PC-9 (cell line): ENCODE results near the gene SYT15. TPM values are rescaled to one million over a fixed set of nuclear protein-coding genes. Genes with fewer than 3 reads are reported as not detected.
"Not testable (repeated sequence)": the region's sequence is repeated elsewhere in the genome, so short reads cannot be mapped to it uniquely, and the experiment has no call there.

ENCODE experiments used
- BruUV-seq: library from RNA; stranded (reverse); fragments of 400-500 nt; replicated peaks from 2 replicates; lab custom pipeline; 2021; lab: Mats Ljungman, UMichigan
- CTCF ChIA-PET: fragments of 300-600 bp; sonication (Branson Sonifier 250); formaldehyde crosslinking; loops from one replicate; lab custom pipeline; 2022; ENCODE audit warnings: antibody characterized with exemption; lab: Charles Lee
- POLR2A ChIA-PET: fragments of 300-600 bp; sonication (Branson Sonifier 250); formaldehyde crosslinking; loops from one replicate; lab custom pipeline; 2022; ENCODE audit warnings: antibody characterized with exemption; ENCODE audit not compliant: unreplicated experiment; lab: Charles Lee
- DNase-seq, 2 experiments: peaks; one replicate each; pipeline versions ENCODE4 v3.0.0 to v3.0.0-alpha.2; 2015 to 2022; ENCODE audit warnings: mixed read lengths in 1 of 2
- H2AFZ ChIP-seq: fragments of 200-600 bp; sonication (generic); 2 replicates; pipeline ENCODE4 v1.8.1; 2017; ENCODE audit warnings: antibody characterized with exemption
- H3F3A ChIP-seq: fragments of 200-600 bp; sonication (generic); 2 replicates; pipeline ENCODE4 v1.8.1; 2017; ENCODE audit warnings: antibody characterized with exemption, mild to moderate bottlenecking, low read depth; ENCODE audit not compliant: insufficient read depth
- H3K27ac ChIP-seq: fragments of 200-600 bp; sonication (generic); 2 replicates; pipeline ENCODE4 v1.6.1; 2016; ENCODE audit warnings: mixed run types
- H3K27me3 ChIP-seq: fragments of 200-600 bp; sonication (generic); 2 replicates; pipeline ENCODE4 v1.6.1; 2016; ENCODE audit warnings: low read depth, mixed run types; ENCODE audit not compliant: insufficient read depth
- H3K36me3 ChIP-seq: fragments of 200-600 bp; sonication (generic); 2 replicates; pipeline ENCODE4 v1.6.1; 2016; ENCODE audit warnings: low read depth, mixed run types
- H3K4me1 ChIP-seq: fragments of 200-600 bp; sonication (generic); replicated peaks from 2 replicates; pipeline ENCODE4 v1.6.1; 2016; ENCODE audit warnings: mixed run types; ENCODE audit not compliant: insufficient read depth
- H3K4me2 ChIP-seq: fragments of 200-600 bp; sonication (generic); 2 replicates; pipeline ENCODE4 v1.6.1; 2017; ENCODE audit warnings: mixed run types
- H3K4me3 ChIP-seq: fragments of 200-600 bp; sonication (generic); 2 replicates; pipeline ENCODE4 v1.6.1; 2016; ENCODE audit warnings: mixed run types
- H3K79me2 ChIP-seq: fragments of 200-600 bp; sonication (generic); 2 replicates; pipeline ENCODE4 v1.6.1; 2017; ENCODE audit warnings: low read depth, mixed run types
- H3K9me2 ChIP-seq: fragments of 200-600 bp; sonication (generic); 2 replicates; pipeline ENCODE4 v1.8.1; 2017; ENCODE audit warnings: mild to moderate bottlenecking; ENCODE audit not compliant: insufficient read depth
- H3K9me3 ChIP-seq: fragments of 200-600 bp; sonication (generic); 2 replicates; pipeline ENCODE4 v1.8.1; 2016; ENCODE audit warnings: low read depth; ENCODE audit not compliant: insufficient read depth
- H4K20me1 ChIP-seq: fragments of 200-600 bp; sonication (generic); 2 replicates; pipeline ENCODE4 v1.8.1; 2017; ENCODE audit not compliant: insufficient read depth
- intact Hi-C: fragments of 100-400 bp; cut with micrococcal nuclease; formaldehyde crosslinking; loops from one replicate; pipeline ENCODE4 v1.10.0; 2022; ENCODE audit not compliant: unreplicated experiment
- total RNA-seq: library from RNA; stranded (reverse); gene quantifications from 2 replicates; pipeline ENCODE4 v1.2.3, GENCODE V29; 2021

SYT15 gene
- total RNA-seq, 1 experiment from 2014 or later: 1.9 TPM

GRCh38 chr10:46577624-46578473 lies 1.1 kb upstream of the SYT15 start:
- H3K4me2 ChIP-seq, CTCF ChIA-PET: not testable (repeated sequence)

GRCh38 chr10:46579378-46579777 lies 450 bp downstream of the SYT15 start:
- DNase-seq, intact Hi-C loops, CTCF ChIA-PET, H3K36me3 ChIP-seq, H3K9me3 ChIP-seq, BruUV-seq, H3F3A ChIP-seq, H3K4me1 ChIP-seq, H3K27ac ChIP-seq, H3K4me2 ChIP-seq, H2AFZ ChIP-seq, POLR2A ChIA-PET, H4K20me1 ChIP-seq, H3K27me3 ChIP-seq, H3K4me3 ChIP-seq, H3K79me2 ChIP-seq, H3K9me2 ChIP-seq: not testable (repeated sequence)

More at GRCh38 chr10:46577624-46578473, 1.1 kb upstream of the SYT15 start:
- H3K27me3 ChIP-seq, intact Hi-C loops, H3K36me3 ChIP-seq, H3F3A ChIP-seq, H3K9me3 ChIP-seq, H4K20me1 ChIP-seq, H3K79me2 ChIP-seq, POLR2A ChIA-PET, H3K4me3 ChIP-seq, H2AFZ ChIP-seq, BruUV-seq, DNase-seq, H3K27ac ChIP-seq, H3K4me1 ChIP-seq, H3K9me2 ChIP-seq: not testable (repeated sequence)

- H4K20me1 ChIP-seq, H2AFZ ChIP-seq, BruUV-seq, CTCF ChIA-PET, H3K4me3 ChIP-seq, H3K27me3 ChIP-seq, DNase-seq, H3F3A ChIP-seq, H3K9me3 ChIP-seq, H3K27ac ChIP-seq, H3K79me2 ChIP-seq, H3K36me3 ChIP-seq, POLR2A ChIA-PET, intact Hi-C loops, H3K4me2 ChIP-seq, H3K9me2 ChIP-seq, H3K4me1 ChIP-seq: not testable (repeated sequence)
Observed at GRCh38 chr10:46581997-46582396, 3.1 kb downstream of the SYT15 start.

GRCh38 chr10:46582568-46582967 lies 3.6 kb downstream of the SYT15 start:
- DNase-seq, intact Hi-C loops, H3K4me2 ChIP-seq, H3K9me2 ChIP-seq, H3K79me2 ChIP-seq, H2AFZ ChIP-seq, H3K27ac ChIP-seq, H3K27me3 ChIP-seq, H3F3A ChIP-seq, CTCF ChIA-PET, H3K4me1 ChIP-seq, H3K36me3 ChIP-seq, H3K9me3 ChIP-seq, BruUV-seq, POLR2A ChIA-PET, H4K20me1 ChIP-seq, H3K4me3 ChIP-seq: not testable (repeated sequence)

- H3K79me2 ChIP-seq, H3K9me3 ChIP-seq, H3K4me1 ChIP-seq, CTCF ChIA-PET, H3K4me3 ChIP-seq, H3K4me2 ChIP-seq, H3K36me3 ChIP-seq, H3K27ac ChIP-seq, H3K27me3 ChIP-seq, H4K20me1 ChIP-seq, H2AFZ ChIP-seq, H3K9me2 ChIP-seq, intact Hi-C loops, H3F3A ChIP-seq, POLR2A ChIA-PET, DNase-seq, BruUV-seq: not testable (repeated sequence)
Observed at GRCh38 chr10:46584196-46584595, 5.3 kb downstream of the SYT15 start.

GRCh38 chr10:46585246-46585645 lies 6.3 kb downstream of the SYT15 start:
- DNase-seq, H3K79me2 ChIP-seq, intact Hi-C loops, H3F3A ChIP-seq, POLR2A ChIA-PET, H3K9me3 ChIP-seq, H3K27me3 ChIP-seq, H2AFZ ChIP-seq, CTCF ChIA-PET, BruUV-seq, H4K20me1 ChIP-seq, H3K36me3 ChIP-seq, H3K4me2 ChIP-seq, H3K9me2 ChIP-seq, H3K27ac ChIP-seq, H3K4me3 ChIP-seq, H3K4me1 ChIP-seq: not testable (repeated sequence)

- H3F3A ChIP-seq, H4K20me1 ChIP-seq, CTCF ChIA-PET, H3K9me3 ChIP-seq, BruUV-seq, H3K27me3 ChIP-seq, H3K4me2 ChIP-seq, H3K4me3 ChIP-seq, H3K9me2 ChIP-seq, H3K27ac ChIP-seq, POLR2A ChIA-PET, intact Hi-C loops, DNase-seq, H3K4me1 ChIP-seq, H2AFZ ChIP-seq, H3K36me3 ChIP-seq, H3K79me2 ChIP-seq: not testable (repeated sequence)
Observed at GRCh38 chr10:46587546-46587945, 8.6 kb downstream of the SYT15 start.
